ENCODE results near the gene RCAN1. TPM values are rescaled to one million over a fixed set of nuclear protein-coding genes. Genes with fewer than 3 reads are reported as not detected.

The RCAN1 gene
- total RNA-seq, 1 experiment from 2014 or later: 9.7 TPM

- no peaks in the 10 kb centered on the region for H4K20me1 ChIP-seq (ENCODE audit: insufficient read depth)
- H3K27ac ChIP-seq (ENCODE audit: low read depth, low read length): no peak overlapping the region
- no peaks in the 10 kb centered on the region for H3K36me3 ChIP-seq (ENCODE audit: control insufficient read depth in 1 of 2, insufficient read depth in 2 of 2, low read length in 2 of 2)
- H3K79me2 ChIP-seq (ENCODE audit: insufficient read depth, low read length): no peaks in the 10 kb centered on the region
- H3K9me2 ChIP-seq (ENCODE audit: insufficient read depth): no peaks in the 10 kb centered on the region
- no peaks in the 10 kb centered on the region for H3K9me3 ChIP-seq (ENCODE audit: control insufficient read depth in 1 of 2, insufficient read depth in 1 of 2, low read depth in 1 of 2, low read length in 2 of 2)
- ATAC-seq (no peak), DNase-seq (ENCODE audit: low read depth, low spot score) (no peak)
- no peaks in the 10 kb centered on the region for H3K4me1 ChIP-seq (ENCODE audit: control insufficient read depth in 1 of 2, insufficient read depth in 2 of 2, low read length in 2 of 2)
- BruUV-seq (replicated peaks): no TSS peak
- CTCF ChIA-PET: no interaction called here
- H3K4me2 ChIP-seq (ENCODE audit: low read length): no peak overlapping the region
- TF ChIP-seq CBX3 (IDR thresholded peaks at IDR 0.05; ENCODE audit: low read depth) (no peak), POLR2AphosphoS5 (IDR thresholded peaks at IDR 0.05; ENCODE audit: low read depth, low read length) (no peak), EZH2phosphoT487 (IDR thresholded peaks at IDR 0.05; ENCODE audit: borderline replicate concordance) (no peak), REST (IDR thresholded peaks at IDR 0.05; ENCODE audit: low read depth) (no peak), SRF (IDR thresholded peaks at IDR 0.05; ENCODE audit: low read depth) (no peak), SIN3A (IDR thresholded peaks at IDR 0.05; ENCODE audit: low read depth) (no peak), POLR2A (IDR thresholded peaks at IDR 0.05; ENCODE audit: borderline replicate concordance, extremely low read depth, insufficient read depth, insufficient read length) (no peak), SP1 (IDR thresholded peaks at IDR 0.05; ENCODE audit: low read depth) (no peak), CTCF (IDR thresholded peaks at IDR 0.05 in 2 of 3, conservative IDR thresholded peaks at IDR 0.05 in 1 of 3; ENCODE audit: borderline replicate concordance in 1 of 3, insufficient read depth in 1 of 3, low read depth in 2 of 3, low read length in 2 of 3) (no peak)
- H3K4me3 ChIP-seq (replicated peaks in 1 of 2; ENCODE audit: low read depth in 1 of 2, low read length in 2 of 2): no peak overlapping the region
- RAD21 ChIA-PET (ENCODE audit: low non-redundant PET in 1 of 2, low total read pairs in 2 of 2, uncharacterized antibody in 2 of 2, unreplicated experiment in 2 of 2): no interaction called here
- no peaks in the 10 kb centered on the region for H3K27me3 ChIP-seq (ENCODE audit: insufficient read depth, low read length)
- H2AFZ ChIP-seq (ENCODE audit: low read depth, low read length, poor library complexity, severe bottlenecking): no peak overlapping the region
- intact Hi-C loops (cut with micrococcal nuclease): no loop called here
- POLR2A ChIA-PET: no interaction called here
- no peak overlapping the region for H3K9ac ChIP-seq (ENCODE audit: low read length)
Measured at GRCh38 chr21:34500191-34500590, 114.7 kb downstream of the RCAN1 start.
